HG03097 (cell line): ENCODE data around the gene ZNF688.
"Not testable (repeated sequence)": the region's sequence is repeated elsewhere in the genome, so short reads cannot be mapped to it uniquely, and the experiment has no call there.

Source experiments
- ATAC-seq: cut with Tn5 transposase; IDR thresholded peaks from one replicate; pipeline ENCODE4 v1.9.1; 2021; ENCODE audit not compliant: unreplicated experiment, low FRiP score

The ZNF688 gene

GRCh38 chr16:30571445-30572322 lies at the start of gene ZNF688:
ZNF688 (minus strand) TSS chr16:30571714; CDS start chr16:30571629, 85 bp downstream.
- peak; percentile 55 for ATAC-seq

- ATAC-seq, result no peak
Observed at GRCh38 chr16:30620169-30620568, 48.7 kb upstream of the ZNF688 start.

GRCh38 chr16:30619638-30620037 lies 48.1 kb upstream of the ZNF688 start:
- no peak for ATAC-seq

GRCh38 chr16:30619202-30619601 lies 47.7 kb upstream of the ZNF688 start:
- ATAC-seq, result no peak

- no peak for ATAC-seq
Observed at GRCh38 chr16:30615358-30616091, 44.0 kb upstream of the ZNF688 start.

- peak; percentile 72 for ATAC-seq
Observed at GRCh38 chr16:30609926-30610839, 38.7 kb upstream of the ZNF688 start, which contains the start of gene ZNF689. ZNF689 (minus strand) TSS chr16:30610389; CDS start chr16:30610041, 348 bp downstream.

GRCh38 chr16:30609002-30609925 lies 37.8 kb upstream of the ZNF688 start:
- peak; percentile 30 for ATAC-seq

GRCh38 chr16:30606004-30606403 lies 34.5 kb upstream of the ZNF688 start:
- no peak for ATAC-seq

- no peak for ATAC-seq
Observed at GRCh38 chr16:30605158-30605557, 33.6 kb upstream of the ZNF688 start.

- ATAC-seq, result no peak
Observed at GRCh38 chr16:30604316-30604947, 32.9 kb upstream of the ZNF688 start.

GRCh38 chr16:30603945-30604315 lies 32.4 kb upstream of the ZNF688 start:
- ATAC-seq, result no peak

- no peak for ATAC-seq
Observed at GRCh38 chr16:30602616-30603277, 31.2 kb upstream of the ZNF688 start.

- no peak for ATAC-seq
Observed at GRCh38 chr16:30601966-30602365, 30.5 kb upstream of the ZNF688 start.

- no peak for ATAC-seq
Observed at GRCh38 chr16:30600929-30601328, 29.4 kb upstream of the ZNF688 start.

- ATAC-seq, result no peak
Observed at GRCh38 chr16:30600215-30600614, 28.7 kb upstream of the ZNF688 start.

- no peak for ATAC-seq
Observed at GRCh38 chr16:30592871-30593270, 21.4 kb upstream of the ZNF688 start.

GRCh38 chr16:30590869-30591268 lies 19.4 kb upstream of the ZNF688 start:
- ATAC-seq, result not testable (repeated sequence)

GRCh38 chr16:30589582-30589981 lies 18.1 kb upstream of the ZNF688 start:
- ATAC-seq, result not testable (repeated sequence)

- ATAC-seq, result no peak
Observed at GRCh38 chr16:30588651-30589050, 17.1 kb upstream of the ZNF688 start.
